GM21360 (cell line): ENCODE results near the gene RAB3GAP1.

ENCODE experiments used
- ATAC-seq: cut with Tn5 transposase; IDR thresholded peaks from one replicate; pipeline ENCODE4 v1.9.1; 2021; ENCODE audit warnings: mild to moderate bottlenecking, moderate library complexity; ENCODE audit not compliant: unreplicated experiment

RAB3GAP1 gene

DNA sequence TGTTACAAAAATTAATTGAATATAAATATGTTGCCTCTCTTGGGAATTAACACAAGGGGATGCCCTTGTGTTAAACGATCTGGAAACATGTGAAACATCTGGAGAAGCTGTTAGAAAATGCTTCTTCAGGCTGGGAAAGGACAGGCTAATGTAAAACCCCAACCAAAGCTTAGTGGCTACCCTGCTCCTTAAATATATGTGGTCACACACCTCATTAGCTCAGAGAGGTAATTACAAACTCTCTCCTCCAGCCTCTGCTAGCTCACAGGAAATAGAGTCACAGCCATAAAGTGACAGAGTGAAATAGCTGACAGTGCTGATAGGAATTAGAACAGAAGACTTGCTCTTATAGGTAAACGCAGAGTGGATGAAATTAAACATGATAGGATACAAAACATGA, 155.9 kb downstream of the RAB3GAP1 start:
- no peak for ATAC-seq

DNA sequence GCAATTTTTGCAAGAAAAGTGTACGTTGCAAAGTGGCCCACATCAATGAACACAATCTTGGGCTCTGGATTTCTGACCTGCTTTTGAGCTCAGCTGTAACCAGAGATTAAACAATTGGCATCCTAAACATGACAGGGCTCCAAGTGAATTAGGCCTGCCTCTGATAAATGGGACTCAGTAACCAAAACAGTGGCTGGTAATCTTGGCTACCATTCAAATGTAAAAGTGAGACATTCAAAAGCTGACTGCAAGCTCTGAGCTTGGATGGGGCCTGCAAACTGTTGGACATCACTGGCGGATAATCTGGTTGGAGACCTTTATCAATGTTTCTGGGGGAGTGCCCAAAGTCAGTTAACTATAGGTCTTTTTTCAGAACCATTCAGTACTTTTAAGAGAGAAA, 160.7 kb downstream of the RAB3GAP1 start:
- ATAC-seq, result no peak

DNA sequence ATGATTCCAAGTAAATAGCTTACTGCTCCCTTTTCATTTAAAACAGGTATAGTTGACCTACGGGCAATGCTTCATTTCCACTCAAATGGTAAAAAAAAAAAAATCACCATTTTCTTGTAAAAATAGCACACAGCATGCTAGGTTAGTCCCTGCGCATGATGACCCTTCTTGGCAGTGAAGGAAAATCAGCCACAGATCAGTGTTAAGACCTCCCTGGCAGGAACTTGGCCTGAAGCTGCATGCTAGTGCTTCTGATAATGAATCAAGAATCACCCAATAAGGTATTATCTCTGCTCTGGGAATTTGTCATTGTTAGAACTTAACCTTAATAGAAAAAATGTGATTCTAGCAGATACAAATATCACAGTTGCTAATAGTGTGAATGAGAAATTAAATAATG, 166.3 kb downstream of the RAB3GAP1 start:
- ATAC-seq, result no peak

DNA sequence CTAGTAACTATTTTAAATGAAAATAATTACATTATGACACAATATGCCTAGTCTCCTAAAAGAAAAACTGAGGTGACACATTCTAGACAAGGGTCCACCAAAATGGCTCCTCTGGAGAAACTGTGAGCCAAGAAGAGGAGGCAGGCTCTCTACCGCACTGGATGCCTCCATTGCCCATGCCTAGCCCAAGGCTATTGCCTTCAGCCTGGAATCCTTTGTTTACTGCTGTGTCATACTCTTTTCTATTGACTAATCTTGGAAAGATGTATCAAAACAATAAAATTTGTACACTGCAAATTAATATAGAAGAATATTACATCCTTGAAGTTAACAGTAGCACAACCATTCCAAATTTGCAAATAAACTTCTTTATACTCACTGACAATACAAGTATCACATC, 167.1 kb downstream of the RAB3GAP1 start:
- no peak for ATAC-seq
